ENCODE measurements around the gene BMP8B.

DNA sequence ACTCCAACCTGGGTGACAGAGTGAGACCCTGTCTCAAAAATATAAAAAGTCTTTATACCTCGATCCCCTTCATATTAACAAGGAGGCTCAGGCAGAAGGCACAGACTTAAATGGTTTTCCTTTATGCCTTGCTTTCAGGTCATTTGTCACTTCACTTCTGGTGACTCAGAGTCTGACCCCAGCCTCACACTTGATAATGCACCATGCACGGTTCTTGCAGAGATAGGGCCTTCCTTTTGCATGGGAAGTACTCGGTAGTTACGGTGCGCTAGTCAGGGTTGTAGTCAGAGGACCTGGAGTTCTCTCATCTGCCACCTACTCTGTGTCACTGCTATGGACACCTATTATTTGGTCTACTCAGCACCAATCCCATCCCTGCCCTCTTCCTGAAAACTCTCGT is 43.6 kb upstream of the BMP8B start:
- TF ChIP-seq, protein P1, sequence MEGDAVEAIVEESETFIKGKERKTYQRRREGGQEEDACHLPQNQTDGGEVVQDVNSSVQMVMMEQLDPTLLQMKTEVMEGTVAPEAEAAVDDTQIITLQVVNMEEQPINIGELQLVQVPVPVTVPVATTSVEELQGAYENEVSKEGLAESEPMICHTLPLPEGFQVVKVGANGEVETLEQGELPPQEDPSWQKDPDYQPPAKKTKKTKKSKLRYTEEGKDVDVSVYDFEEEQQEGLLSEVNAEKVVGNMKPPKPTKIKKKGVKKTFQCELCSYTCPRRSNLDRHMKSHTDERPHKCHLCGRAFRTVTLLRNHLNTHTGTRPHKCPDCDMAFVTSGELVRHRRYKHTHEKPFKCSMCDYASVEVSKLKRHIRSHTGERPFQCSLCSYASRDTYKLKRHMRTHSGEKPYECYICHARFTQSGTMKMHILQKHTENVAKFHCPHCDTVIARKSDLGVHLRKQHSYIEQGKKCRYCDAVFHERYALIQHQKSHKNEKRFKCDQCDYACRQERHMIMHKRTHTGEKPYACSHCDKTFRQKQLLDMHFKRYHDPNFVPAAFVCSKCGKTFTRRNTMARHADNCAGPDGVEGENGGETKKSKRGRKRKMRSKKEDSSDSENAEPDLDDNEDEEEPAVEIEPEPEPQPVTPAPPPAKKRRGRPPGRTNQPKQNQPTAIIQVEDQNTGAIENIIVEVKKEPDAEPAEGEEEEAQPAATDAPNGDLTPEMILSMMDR (conservative IDR thresholded peaks at IDR 0.05 in 1 of 2, IDR thresholded peaks at IDR 0.05 in 1 of 2; ENCODE audit: low read depth in 1 of 2, low read length in 2 of 2) = no peak
- no peak for TF ChIP-seq EZH2 (IDR thresholded peaks at IDR 0.05; ENCODE audit: low read length, missing control alignments)

Measured in fibroblast of lung (primary cell).